Measurements from ENCODE around the gene PHACTR4. TPM values are rescaled to one million over a fixed set of nuclear protein-coding genes. Genes with fewer than 3 reads are reported as not detected.

PHACTR4 gene
- total RNA-seq, 3 donors from 2014 or later = 47.6 to 62.3 (median 54.8) TPM

GRCh38 chr1:28328228-28328648 lies 41.3 kb upstream of the PHACTR4 start:
- intact Hi-C loops (cut with DNase I, micrococcal nuclease) = no loop called here
- H3K4me1 ChIP-seq (ENCODE audit: low read depth) = peaks cover 32% of the 10 kb centered on the region
- H3K36me3 ChIP-seq (ENCODE audit: low read depth) = no peaks in the 10 kb centered on the region
- no peak for TF ChIP-seq CTCF (IDR thresholded peaks at IDR 0.05)
- peak in 1 of 3 donors; percentile 48 for DNase-seq
- H3K4me3 ChIP-seq = no peak overlapping the region
- ATAC-seq = no peak
- H3K9me3 ChIP-seq = no peaks in the 10 kb centered on the region

GRCh38 chr1:28329395-28330153 lies 40.0 kb upstream of the PHACTR4 start:
- peak overlapping the region; percentile 48 for H3K4me3 ChIP-seq
- DNase-seq = peak; percentile 53 to 62 (median 61)
- H3K4me1 ChIP-seq (ENCODE audit: low read depth) = peaks cover 27% of the 10 kb centered on the region
- no peak for TF ChIP-seq CTCF (IDR thresholded peaks at IDR 0.05)
- H3K9me3 ChIP-seq = no peaks in the 10 kb centered on the region
- intact Hi-C loops (cut with DNase I, micrococcal nuclease) = no loop called here
- peaks cover 5% of the 10 kb centered on the region for H3K36me3 ChIP-seq (ENCODE audit: low read depth)
- peak; percentile 39 for ATAC-seq

DNA sequence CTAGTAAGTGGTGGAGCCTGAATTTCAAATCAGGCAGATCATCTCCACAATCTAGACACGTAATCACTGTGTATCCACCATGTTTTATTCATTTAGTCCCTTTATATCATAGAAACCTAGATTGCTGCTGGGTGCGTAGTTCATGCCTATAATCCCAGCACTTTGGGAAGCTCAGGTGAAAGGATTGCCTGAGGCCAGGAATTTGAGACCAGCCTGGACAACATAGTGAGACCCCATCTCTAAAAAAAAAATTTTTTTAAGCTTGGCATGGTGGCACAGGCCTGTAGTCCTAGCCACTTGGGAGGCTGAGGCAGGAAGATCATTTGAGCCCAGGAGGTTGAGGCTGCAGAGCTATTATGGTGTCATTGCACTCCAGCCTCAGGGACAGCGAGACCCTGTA lies 30.6 kb upstream of the PHACTR4 start:
- no peak for DNase-seq
- TF ChIP-seq CTCF (IDR thresholded peaks at IDR 0.05) = no peak
- Histone ChIP-seq H3K4me3 (no peak overlapping the region), H3K4me1 (ENCODE audit: low read depth) (no peaks in the 10 kb centered on the region), H3K9me3 (no peaks in the 10 kb centered on the region), H3K36me3 (ENCODE audit: low read depth) (peaks cover 11% of the 10 kb centered on the region)
- intact Hi-C loops (cut with DNase I, micrococcal nuclease) = no loop called here
- ATAC-seq = no peak

DNA sequence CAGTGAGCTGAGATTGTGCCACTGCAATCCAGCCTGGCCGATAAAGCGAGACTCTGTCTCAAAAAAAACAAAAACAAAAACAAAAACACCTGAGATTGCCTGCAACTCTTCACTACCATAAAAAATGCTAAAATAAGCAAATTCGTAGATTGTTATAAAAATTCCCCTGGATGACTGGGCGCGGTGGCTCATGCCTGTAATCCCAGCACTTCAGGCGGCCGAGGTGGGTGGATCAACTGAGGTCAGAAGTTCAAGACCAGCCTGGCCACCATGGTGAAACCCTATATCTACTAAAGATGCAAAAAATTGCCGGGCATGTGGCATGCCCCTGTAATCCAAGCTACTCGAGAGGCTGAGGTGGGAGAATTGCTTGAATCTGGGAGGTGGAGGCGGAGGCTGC lies 30.0 kb upstream of the PHACTR4 start:
- intact Hi-C loops (cut with DNase I, micrococcal nuclease) = no loop called here
- H3K4me3 ChIP-seq = no peak overlapping the region
- peaks cover 6% of the 10 kb centered on the region for H3K36me3 ChIP-seq (ENCODE audit: low read depth)
- no peak for ATAC-seq
- H3K4me1 ChIP-seq (ENCODE audit: low read depth) = no peaks in the 10 kb centered on the region
- no peak for TF ChIP-seq CTCF (IDR thresholded peaks at IDR 0.05)
- peak in 1 of 3 donors; percentile 11 for DNase-seq
- no peaks in the 10 kb centered on the region for H3K9me3 ChIP-seq

- no peak overlapping the region for H3K4me3 ChIP-seq
- DNase-seq = peak in 1 of 3 donors; percentile 4
- intact Hi-C loops (cut with DNase I, micrococcal nuclease) = no loop called here
- no peak for TF ChIP-seq CTCF (IDR thresholded peaks at IDR 0.05)
- H3K36me3 ChIP-seq (ENCODE audit: low read depth) = no peaks in the 10 kb centered on the region
- no peak for ATAC-seq
- no peaks in the 10 kb centered on the region for H3K9me3 ChIP-seq
- no peaks in the 10 kb centered on the region for H3K4me1 ChIP-seq (ENCODE audit: low read depth)
Measured at GRCh38 chr1:28340221-28340974, 29.1 kb upstream of the PHACTR4 start.
